GM18520 (cell line): Measurements from ENCODE around the gene ABR.

Source experiments
- ATAC-seq: cut with Tn5 transposase; IDR thresholded peaks from one replicate; pipeline ENCODE4 v1.9.1; 2021; ENCODE audit not compliant: unreplicated experiment

The ABR gene

GRCh38 chr17:1179818-1180742, at the start of gene ABR:
ABR (minus strand) TSS chr17:1179981; CDS start chr17:1179727, 254 bp downstream.
- no peak for ATAC-seq

GRCh38 chr17:1229349-1229899, 49.6 kb upstream of the ABR start:
- no peak for ATAC-seq

GRCh38 chr17:1228781-1229348, 49.1 kb upstream of the ABR start:
- ATAC-seq = no peak

DNA sequence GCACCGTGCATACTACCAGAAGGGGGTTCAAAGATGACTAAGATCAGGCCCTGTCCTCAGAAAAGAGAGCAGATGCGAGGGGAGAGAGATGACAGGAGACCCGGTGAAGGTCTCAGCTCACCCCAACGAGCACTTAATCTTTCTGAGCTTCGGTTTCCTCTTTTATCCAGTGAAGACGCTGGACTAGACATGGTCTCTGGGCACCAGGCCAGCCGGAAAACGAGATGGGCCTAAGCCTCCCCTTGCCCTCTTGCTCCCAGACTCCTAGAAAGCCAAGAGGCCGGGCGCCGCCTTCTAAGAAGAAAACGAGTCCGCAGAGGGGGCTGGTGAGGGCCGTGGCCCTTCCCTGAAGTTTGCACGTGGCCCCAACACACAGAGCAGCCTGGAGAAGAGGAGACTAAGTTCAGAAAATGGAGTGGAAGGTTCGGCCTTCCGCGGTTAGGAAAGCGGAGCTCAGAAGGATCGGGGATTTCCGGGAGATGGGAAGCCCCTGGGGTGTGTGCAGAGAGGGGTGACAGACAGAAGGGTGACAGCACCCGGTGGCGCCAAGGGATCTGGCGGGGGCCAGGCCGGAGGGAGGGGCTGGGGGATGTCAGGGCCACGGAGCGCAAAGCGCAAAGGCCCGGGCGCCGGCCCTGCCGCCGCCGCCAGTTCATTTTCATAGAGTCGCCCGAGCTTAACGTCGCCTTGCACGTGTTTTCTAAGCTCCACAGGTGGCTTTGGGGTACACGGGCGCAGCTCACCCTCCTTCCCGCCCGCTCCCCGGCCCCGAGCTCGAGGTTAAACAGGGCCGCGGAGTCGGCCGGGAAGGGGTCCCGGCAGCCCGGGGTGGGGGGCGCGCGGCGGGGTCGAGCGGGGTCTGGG, 48.4 kb upstream of the ABR start:
- no peak for ATAC-seq

DNA sequence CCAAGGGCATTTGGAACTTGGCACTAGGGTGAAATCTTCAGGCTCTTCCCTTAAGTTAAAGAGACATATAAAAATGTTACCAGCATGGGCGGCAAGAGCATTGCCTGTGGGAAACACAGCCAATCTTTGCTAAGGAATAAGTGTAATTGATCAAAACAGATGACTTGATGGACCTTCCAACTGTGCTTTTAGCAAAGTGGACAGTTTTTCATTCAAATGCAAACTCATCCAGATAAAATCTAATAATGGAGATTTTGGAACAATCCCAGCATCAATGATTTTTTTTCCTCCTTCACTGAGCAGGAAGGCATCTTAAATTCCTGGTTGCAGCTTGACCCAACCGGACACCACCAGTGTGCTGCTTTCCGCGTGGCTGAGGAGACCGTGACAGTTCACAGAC, 47.6 kb upstream of the ABR start:
- ATAC-seq = no peak

DNA sequence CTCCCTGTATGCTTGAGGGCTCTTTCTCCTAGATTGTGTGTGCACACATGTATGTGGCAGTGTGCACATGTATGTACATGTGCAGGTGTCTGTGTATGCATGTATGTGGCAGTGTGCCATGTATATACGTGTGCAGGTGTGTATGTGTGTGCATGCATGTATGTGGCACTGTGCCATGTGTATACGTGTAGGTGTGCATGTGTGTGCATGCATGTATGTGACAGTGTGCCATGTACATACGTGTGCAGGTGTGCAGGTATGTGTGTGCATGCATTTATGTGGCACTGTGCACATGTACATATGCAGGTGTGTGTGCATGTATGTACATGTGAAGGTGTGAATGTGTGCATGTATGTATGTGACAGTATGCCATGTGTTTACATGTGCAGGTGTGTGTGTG, 46.5 kb upstream of the ABR start:
- ATAC-seq = no peak

- no peak for ATAC-seq
Observed at GRCh38 chr17:1224330-1224729, 44.5 kb upstream of the ABR start.

DNA sequence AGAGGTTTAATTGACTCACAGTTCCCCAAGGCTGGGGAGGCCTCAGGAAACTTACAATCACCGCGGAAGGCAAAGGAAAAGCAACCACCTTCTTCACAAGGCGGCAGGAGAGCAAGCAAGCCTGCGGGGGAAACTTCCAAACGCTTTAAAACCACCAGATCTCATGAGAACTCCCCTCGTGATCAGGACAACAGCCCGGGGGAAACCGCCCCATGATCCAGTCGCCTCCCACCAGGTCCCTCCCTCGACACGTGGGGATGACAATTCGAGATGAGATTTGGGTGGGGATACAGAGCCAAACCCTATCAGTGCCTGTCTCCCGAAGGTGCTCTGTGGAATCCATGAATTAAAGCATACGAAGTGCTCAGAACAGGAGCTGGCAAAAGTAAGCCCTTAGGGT, 43.9 kb upstream of the ABR start:
- ATAC-seq = no peak

GRCh38 chr17:1222321-1222720, 42.5 kb upstream of the ABR start:
- ATAC-seq = no peak

- ATAC-seq = no peak
Observed at GRCh38 chr17:1221209-1221608, 41.4 kb upstream of the ABR start.

DNA sequence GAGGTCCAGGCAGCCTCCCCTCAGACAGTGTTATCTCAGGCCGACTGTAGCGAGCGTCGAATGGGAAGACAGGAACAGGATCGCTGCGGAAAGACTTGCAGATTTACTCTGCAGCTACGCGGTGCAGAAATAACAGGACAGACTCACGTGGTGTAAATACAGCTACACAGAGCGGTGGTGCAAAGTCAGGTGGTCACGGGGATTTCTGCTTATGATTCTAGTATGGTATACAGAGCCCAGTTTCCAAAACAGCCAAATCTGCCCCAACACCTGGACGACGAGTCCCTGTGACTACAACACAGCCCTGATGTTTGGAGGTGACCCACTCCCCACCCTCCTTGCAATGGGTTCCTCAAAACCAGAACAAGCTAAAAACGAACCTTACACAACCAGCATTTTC, 40.6 kb upstream of the ABR start:
- no peak for ATAC-seq

DNA sequence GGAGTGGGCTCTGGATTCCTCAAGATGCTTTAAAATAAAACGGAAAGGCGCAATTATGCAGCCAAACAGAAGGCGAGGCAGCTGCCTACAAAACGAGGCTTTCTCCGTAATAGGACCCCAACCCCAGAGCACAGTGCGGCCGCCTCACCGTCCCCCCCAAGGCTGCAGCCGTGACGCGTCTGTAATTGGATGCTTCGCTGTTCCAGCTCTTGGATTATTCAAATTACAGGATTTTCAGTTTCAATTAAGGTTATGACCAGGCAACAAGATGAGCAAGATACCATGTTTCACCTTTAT, 37.3 kb upstream of the ABR start:
- no peak for ATAC-seq

DNA sequence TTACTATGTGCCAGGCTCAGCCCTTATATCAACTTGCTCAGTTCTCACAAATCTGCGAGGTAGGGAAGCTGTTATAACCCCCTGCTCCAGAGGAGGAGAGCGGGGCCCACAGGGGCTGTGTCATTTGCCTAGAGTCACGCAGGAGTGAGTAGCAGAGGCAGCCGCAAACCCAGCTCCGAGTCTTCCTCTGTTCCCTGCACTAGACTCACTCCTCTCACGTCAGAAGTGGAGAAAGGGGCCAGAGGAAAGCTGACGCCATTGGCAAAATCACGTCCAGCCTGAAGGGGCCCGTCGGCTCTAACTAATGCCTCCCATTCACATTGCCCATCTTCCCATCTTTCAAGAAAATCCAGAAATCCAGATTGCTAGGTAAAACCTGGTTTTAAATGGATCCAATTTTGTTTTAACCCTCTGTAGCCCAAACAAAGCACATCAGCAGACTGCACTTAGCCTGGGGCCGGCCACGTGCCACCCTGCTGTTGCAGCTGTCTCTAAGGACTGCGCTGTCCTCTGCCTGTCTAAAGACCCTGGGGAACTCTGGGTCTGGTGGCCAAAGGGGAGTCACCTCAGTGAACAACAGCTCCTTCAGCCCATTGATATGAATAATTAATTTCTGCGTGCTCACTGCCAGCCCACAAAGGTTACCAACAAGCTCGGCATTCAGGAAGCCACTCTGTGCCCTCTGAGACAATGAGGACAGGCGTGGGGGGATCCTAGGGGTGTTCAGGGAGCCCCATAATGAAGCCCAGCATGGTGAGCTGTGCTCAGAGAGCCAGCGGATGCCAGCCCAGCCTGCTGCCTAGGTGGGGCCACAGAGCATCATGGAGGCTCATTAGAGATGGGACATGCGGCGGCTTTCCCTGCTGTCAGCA, 36.7 kb upstream of the ABR start:
- no peak for ATAC-seq

DNA sequence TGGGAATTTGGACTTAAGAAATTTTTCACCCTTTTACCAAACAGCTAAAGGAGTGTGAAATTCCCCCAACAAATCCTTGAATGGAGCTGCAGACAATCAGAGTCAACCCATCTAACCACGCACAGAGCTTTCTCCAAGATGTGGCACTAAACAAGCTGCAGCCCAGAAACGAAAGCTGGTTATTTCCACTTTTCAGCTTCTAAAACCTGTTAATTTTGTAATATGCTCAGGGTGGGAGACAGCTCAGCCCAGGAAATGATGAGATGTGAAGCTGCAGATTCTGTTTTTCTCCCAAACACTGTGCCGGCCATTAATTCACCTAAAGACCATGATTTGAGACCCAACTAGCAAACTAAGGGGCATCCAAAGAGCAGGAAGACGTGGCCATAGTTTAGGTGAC, 33.2 kb upstream of the ABR start:
- ATAC-seq = no peak

GRCh38 chr17:1211287-1211686, 31.5 kb upstream of the ABR start:
- no peak for ATAC-seq

GRCh38 chr17:1208966-1209365, 29.2 kb upstream of the ABR start:
- no peak for ATAC-seq

GRCh38 chr17:1206026-1206777, 26.4 kb upstream of the ABR start:
- no peak for ATAC-seq

- no peak for ATAC-seq
Observed at GRCh38 chr17:1203967-1204291, 24.1 kb upstream of the ABR start.

GRCh38 chr17:1203111-1203966, 23.6 kb upstream of the ABR start:
- ATAC-seq = no peak
